ENCODE results near the gene AMELX.

AMELX gene

DNA sequence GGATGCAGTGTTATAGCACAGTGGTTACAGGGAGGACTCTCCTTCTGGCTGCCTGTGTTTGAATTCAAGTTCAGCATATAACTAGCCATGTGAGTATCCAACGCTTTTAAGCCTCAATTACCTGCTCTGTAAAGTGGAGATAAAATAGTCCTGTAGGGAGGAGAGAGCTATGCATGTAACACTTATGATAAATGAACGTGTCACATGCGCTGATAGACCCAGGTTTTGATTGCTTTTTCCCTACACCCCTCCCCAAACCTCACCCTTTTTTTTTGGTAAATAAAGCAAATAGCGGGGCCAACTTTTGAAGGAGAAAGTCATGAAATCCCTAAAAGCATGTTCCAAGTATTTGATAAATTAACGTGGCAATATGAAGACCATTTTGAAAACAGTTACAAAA is 20.4 kb upstream of the AMELX start:
- TF ChIP-seq, protein P1, sequence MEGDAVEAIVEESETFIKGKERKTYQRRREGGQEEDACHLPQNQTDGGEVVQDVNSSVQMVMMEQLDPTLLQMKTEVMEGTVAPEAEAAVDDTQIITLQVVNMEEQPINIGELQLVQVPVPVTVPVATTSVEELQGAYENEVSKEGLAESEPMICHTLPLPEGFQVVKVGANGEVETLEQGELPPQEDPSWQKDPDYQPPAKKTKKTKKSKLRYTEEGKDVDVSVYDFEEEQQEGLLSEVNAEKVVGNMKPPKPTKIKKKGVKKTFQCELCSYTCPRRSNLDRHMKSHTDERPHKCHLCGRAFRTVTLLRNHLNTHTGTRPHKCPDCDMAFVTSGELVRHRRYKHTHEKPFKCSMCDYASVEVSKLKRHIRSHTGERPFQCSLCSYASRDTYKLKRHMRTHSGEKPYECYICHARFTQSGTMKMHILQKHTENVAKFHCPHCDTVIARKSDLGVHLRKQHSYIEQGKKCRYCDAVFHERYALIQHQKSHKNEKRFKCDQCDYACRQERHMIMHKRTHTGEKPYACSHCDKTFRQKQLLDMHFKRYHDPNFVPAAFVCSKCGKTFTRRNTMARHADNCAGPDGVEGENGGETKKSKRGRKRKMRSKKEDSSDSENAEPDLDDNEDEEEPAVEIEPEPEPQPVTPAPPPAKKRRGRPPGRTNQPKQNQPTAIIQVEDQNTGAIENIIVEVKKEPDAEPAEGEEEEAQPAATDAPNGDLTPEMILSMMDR (IDR thresholded peaks at IDR 0.05): no peak
- no peak overlapping the region for H3K27ac ChIP-seq
- no peak for DNase-seq (ENCODE audit: low spot score)
- no peak overlapping the region for H3K4me3 ChIP-seq

GRCh38 chrX:11273544-11273943 is 19.7 kb upstream of the AMELX start:
- no peak for DNase-seq (ENCODE audit: low spot score)
- Histone ChIP-seq H3K4me3 (no peak overlapping the region), H3K27ac (no peak overlapping the region)
- TF ChIP-seq, protein P1 (IDR thresholded peaks at IDR 0.05): no peak

GRCh38 chrX:11282043-11282442 is 11.2 kb upstream of the AMELX start:
- H3K27ac ChIP-seq: no peak overlapping the region
- DNase-seq (ENCODE audit: low spot score): no peak
- H3K4me3 ChIP-seq: no peak overlapping the region
- TF ChIP-seq, protein P1 (IDR thresholded peaks at IDR 0.05): no peak

DNA sequence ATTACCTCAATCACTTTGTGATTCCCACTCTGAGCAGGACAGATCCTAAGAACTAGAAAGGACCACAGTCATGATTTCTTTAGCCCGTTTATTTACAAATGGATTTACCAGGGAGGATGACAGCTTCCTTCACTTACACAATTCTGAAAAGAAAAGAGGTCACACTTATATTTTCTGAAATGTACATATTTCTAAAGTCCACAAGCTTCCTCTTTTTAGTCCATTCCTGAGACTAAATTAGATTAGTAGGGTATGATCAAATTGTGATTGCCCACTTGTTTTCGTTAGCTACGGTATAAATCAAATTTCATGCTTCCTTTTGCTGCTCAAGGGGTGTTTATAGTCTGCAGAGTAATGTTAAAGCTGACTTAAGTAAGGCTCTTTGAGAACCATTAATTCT is 7.6 kb upstream of the AMELX start:
- no peak for DNase-seq (ENCODE audit: low spot score)

DNA sequence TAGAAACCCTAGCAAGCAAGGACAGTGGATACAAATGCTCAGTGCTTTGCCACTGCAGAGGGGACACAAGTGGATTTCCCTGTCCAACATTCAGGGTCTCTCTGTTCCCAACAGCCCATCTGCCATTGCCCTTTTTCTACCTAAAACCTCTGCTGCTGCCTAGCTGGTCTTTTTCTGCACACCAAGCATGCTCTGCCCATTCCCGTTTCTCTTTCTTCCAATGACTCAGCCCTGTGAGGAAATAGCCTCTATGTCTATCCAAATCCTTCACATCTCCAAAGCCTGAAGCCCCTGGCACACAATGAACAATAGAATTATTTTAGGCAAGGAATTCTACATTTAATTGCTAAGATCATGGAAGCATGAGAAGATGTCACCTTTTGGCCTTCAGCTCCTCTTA is 5.7 kb upstream of the AMELX start:
- H3K27ac ChIP-seq: no peak overlapping the region
- TF ChIP-seq, protein P1 (IDR thresholded peaks at IDR 0.05): no peak
- no peak overlapping the region for H3K4me3 ChIP-seq
- DNase-seq (ENCODE audit: low spot score): no peak

More for the DNA sequence above, 7.6 kb upstream of the AMELX start:
- TF ChIP-seq, protein P1 (IDR thresholded peaks at IDR 0.05): no peak
- Histone ChIP-seq H3K27ac (no peak overlapping the region), H3K4me3 (no peak overlapping the region)

GRCh38 chrX:11290416-11291102 is 2.7 kb upstream of the AMELX start:
- no peak for DNase-seq (ENCODE audit: low spot score)
- no peak overlapping the region for H3K4me3 ChIP-seq
- no peak overlapping the region for H3K27ac ChIP-seq
- TF ChIP-seq, protein P1 (IDR thresholded peaks at IDR 0.05): no peak

- H3K4me3 ChIP-seq: no peak overlapping the region
- no peak for DNase-seq (ENCODE audit: low spot score)
- no peak overlapping the region for H3K27ac ChIP-seq
- TF ChIP-seq, protein P1 (IDR thresholded peaks at IDR 0.05): no peak
Observed at GRCh38 chrX:11296051-11296450, 2.8 kb downstream of the AMELX start.
